GM12874 (cell line): Measurements from ENCODE around the gene FAR2.

Experiments used
- TF ChIP-seq, protein P1 (sequence below): IDR thresholded peaks from 2 replicates; pipeline ENCODE4 v1.5.1; 2011; ENCODE audit warnings: low read depth, mild to moderate bottlenecking, control low read depth, low read length, moderate library complexity; ENCODE audit not compliant: insufficient read depth

The FAR2 gene

DNA sequence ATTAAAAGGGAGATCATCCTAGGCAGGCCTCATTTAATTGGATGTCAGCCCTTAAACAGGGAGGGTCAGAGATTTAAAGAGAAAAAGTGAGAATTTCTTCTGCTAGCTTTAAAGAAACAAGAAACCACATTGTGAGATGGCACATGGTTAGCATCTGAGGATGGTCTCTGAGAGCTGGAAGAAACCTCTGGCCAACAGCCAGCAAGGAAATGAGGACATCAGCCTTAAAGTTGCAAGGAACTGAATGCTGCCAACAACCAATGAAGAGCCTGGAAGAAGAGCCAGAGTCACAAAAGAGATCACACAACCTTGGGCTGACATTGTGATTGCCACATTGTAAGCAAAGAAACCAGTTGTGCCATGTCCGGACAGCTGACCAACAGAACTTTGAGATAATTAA is 17.5 kb upstream of the FAR2 start:
- TF ChIP-seq, protein P1, sequence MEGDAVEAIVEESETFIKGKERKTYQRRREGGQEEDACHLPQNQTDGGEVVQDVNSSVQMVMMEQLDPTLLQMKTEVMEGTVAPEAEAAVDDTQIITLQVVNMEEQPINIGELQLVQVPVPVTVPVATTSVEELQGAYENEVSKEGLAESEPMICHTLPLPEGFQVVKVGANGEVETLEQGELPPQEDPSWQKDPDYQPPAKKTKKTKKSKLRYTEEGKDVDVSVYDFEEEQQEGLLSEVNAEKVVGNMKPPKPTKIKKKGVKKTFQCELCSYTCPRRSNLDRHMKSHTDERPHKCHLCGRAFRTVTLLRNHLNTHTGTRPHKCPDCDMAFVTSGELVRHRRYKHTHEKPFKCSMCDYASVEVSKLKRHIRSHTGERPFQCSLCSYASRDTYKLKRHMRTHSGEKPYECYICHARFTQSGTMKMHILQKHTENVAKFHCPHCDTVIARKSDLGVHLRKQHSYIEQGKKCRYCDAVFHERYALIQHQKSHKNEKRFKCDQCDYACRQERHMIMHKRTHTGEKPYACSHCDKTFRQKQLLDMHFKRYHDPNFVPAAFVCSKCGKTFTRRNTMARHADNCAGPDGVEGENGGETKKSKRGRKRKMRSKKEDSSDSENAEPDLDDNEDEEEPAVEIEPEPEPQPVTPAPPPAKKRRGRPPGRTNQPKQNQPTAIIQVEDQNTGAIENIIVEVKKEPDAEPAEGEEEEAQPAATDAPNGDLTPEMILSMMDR: no peak

DNA sequence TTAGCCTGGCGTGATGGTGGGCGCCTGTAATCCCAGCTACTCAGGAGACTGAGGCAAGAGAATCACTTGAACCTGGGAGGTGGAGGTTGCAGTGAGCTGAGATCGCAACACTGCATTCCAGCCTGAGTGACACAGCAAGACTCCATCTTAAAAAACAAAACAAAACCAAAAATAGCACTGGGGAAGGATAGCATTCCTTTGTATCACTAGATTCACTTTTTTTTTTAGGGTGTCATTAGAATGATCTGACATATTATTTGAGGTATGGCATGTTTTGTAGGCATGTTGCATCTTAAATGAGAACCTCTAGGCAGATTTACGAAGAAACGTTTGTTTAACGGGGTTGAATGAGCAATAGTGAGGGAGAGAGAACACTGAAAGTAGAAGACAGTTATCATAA is 16.8 kb upstream of the FAR2 start:
- TF ChIP-seq, protein P1: no peak

DNA sequence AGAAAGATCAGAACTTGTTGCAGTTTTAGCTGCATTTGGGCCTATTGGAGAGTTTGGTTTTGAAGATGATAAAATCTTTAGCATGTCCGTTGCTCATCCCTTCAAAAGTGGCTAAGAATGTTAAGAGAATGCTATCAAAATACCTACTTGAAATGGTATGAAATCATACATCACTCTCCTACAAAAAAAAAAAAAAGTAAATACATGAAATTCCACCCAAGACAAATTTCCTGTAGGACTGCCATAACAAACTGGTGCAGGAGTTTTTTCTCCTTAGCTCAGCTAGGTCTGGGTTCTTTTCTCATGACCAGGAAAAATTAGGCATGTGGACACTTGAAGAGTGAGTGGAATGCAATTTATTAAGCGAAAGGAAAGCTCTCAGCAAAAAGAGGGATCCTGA is 15.9 kb upstream of the FAR2 start:
- TF ChIP-seq, protein P1: no peak

DNA sequence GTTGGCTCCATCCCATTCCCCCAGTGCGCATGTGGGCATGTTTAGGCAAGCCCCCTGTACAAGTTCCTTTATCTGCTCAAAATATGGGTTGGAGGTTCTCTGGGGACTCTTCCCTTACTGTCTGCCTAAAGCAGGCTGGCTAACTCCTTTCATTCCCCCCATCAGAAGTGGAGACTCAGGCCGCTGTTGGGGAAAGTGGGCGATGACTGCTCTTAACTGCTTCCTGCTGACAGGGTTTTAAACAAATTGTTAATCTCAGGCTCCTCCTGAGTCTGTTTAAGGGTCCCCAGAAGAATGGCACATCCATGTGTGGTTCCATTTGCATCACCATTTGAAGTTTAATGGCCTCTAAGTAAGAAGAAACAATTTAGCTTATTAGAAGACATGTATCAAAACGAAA is 15.4 kb upstream of the FAR2 start:
- TF ChIP-seq, protein P1: no peak

DNA sequence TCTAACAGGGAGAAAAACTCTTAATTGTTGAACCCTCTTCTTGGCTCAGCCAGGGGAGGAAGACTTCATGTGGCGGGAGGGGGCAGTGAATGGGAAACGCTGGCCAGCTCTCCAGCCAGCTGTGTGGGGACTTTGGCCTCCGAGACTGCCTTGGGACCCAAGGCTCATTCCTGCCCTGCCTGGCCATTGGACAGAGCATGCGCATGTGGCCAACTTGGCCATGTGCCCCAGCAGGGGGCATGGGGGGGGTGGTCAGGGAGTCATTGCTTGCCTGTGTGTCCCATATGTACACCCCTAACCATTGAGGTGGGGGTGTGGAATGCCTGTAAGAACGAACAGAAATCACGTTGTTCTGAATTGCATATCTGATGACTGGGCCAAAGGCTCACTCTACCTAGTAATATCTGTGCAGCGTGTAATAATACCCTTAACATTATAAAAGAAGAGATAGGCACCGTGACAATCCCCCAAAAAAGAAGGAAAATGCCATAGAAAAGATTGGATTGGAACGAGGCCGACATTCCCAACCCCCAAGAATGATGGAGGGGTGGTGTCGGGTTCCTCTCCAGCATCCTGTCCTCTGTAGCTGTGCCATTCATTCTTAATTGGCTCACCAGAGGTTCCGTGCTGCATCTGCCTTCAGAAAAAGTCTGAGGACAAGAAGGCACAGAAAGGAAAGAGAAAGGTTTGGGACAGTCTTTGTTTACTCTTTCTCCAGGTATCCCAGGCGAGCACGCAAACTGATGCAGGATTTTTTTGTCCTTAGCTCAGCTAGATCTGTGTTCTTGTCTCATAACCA is 3.5 kb upstream of the FAR2 start:
- TF ChIP-seq, protein P1: no peak

DNA sequence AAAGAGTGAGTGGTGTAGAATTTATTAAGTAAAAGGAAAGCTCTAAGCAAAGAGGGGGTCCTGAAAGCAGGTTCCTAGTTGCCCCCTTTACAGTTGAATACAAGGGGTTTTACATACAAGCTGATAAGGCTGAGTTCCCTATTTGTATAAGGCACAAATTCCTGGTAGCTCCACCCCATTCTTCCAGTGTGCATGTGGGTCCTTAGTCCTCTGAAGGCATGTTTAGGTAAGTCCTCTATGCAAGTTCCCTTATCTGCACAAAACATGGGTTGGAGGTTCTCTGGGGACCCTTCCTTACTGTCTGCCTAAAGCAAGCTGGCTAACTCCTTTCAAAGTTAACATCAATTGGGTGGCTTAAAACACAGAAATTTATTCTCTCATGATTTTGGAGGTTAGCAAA is 2.9 kb upstream of the FAR2 start:
- TF ChIP-seq, protein P1: no peak

DNA sequence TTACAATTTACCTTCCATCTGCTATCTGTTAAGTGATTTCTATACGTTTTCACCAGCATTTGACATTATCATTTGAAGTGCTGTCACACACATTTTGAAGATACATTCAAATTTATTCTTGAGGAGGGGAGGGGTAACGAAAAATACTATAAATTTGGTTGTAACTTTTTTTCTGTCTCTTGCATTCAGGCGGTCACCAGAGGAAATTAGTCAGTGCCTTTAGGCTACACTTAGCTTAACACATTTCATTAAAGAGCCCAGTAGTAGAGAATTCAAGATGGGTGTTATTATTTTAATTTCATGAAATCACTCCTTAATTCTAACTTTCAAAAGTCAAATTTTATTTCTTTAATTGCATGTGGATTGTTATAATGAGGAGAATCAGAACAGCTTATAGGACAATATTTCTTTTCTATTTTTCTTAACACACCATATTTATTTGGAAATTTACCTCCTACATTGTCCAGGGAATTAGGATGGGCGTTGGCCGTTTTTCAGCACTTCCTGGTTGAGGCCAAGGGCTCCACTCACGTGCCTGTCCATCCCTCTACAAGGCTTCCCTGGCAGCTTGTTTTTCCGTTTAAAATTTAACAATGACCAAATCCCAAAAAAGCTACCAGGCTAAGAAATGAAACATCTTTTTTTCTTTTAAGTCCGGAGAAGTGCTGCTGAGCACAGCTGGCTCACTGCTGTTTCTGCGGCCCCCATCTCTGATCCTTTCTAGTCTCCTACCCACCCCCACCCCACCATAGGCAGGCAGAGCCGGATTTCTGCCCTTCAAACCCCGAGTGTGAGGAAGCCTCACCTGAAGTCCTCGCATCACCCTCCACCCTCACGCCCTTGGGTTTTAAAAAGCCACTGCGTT is 1.1 kb upstream of the FAR2 start:
- TF ChIP-seq, protein P1: no peak
